ENCODE data around the gene TFAP2E.

The TFAP2E gene

GRCh38 chr1:35586808-35587207 is 13.7 kb downstream of the TFAP2E start:
- Histone ChIP-seq H3K4me1 (ENCODE audit: control insufficient read depth, insufficient read depth, low read length) (0 out of 2 replicates have a peak, but pooled peaks cover 1% of the 10 kb centered on the region), H3K27me3 (ENCODE audit: control insufficient read depth, insufficient read depth, low read length) (no peaks in the 10 kb centered on the region), H3K36me3 (ENCODE audit: control insufficient read depth, insufficient read depth, low read length) (no peaks in the 10 kb centered on the region), H3K4me3 (ENCODE audit: low read length) (no peak overlapping the region), H3K9me3 (ENCODE audit: control insufficient read depth, insufficient read depth, low read length) (no peaks in the 10 kb centered on the region), H3K27ac (ENCODE audit: low read length) (no peak overlapping the region)
- WGBS (ENCODE audit: insufficient coverage, insufficient read length) = no CpG with 5 or more reads among the region's 7 CpGs
- DNase-seq (ENCODE audit: low read depth, low spot score) = no peak

DNA sequence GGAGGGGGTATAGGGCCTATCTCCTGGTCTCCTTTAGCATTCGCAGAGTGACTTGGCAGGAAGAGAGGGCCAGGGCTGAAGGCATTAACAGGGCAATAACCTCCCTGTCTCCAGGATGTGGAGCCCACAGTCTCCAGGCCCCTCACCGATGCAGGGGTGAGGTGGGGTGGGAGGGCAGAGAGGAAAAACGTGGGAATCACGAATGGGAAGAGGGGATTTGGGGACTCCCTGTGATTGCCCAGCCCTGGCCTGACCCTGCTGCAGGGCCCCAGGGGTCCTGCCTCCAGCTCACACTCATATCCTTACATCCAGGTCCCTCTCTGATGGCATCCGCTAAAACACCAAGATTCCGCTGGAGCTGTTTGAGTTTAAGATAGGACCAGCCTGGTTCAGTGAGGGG is 14.6 kb downstream of the TFAP2E start:
- no peaks in the 10 kb centered on the region for H3K9me3 ChIP-seq (ENCODE audit: control insufficient read depth, insufficient read depth, low read length)
- H3K36me3 ChIP-seq (ENCODE audit: control insufficient read depth, insufficient read depth, low read length) = no peaks in the 10 kb centered on the region
- no peak overlapping the region for H3K4me3 ChIP-seq (ENCODE audit: low read length)
- WGBS (ENCODE audit: insufficient coverage, insufficient read length) = no CpG with 5 or more reads among the region's 6 CpGs
- 0 out of 2 replicates have a peak, but pooled peaks cover 1% of the 10 kb centered on the region for H3K4me1 ChIP-seq (ENCODE audit: control insufficient read depth, insufficient read depth, low read length)
- no peaks in the 10 kb centered on the region for H3K27me3 ChIP-seq (ENCODE audit: control insufficient read depth, insufficient read depth, low read length)
- DNase-seq (ENCODE audit: low read depth, low spot score) = no peak
- no peak overlapping the region for H3K27ac ChIP-seq (ENCODE audit: low read length)

- no peak overlapping the region for H3K4me3 ChIP-seq (ENCODE audit: low read length)
- H3K4me1 ChIP-seq (ENCODE audit: control insufficient read depth, insufficient read depth, low read length) = 0 out of 2 replicates have a peak, but pooled peaks cover 1% of the 10 kb centered on the region
- DNase-seq (ENCODE audit: low read depth, low spot score) = no peak
- H3K36me3 ChIP-seq (ENCODE audit: control insufficient read depth, insufficient read depth, low read length) = no peaks in the 10 kb centered on the region
- no peaks in the 10 kb centered on the region for H3K9me3 ChIP-seq (ENCODE audit: control insufficient read depth, insufficient read depth, low read length)
- H3K27me3 ChIP-seq (ENCODE audit: control insufficient read depth, insufficient read depth, low read length) = no peaks in the 10 kb centered on the region
- WGBS (ENCODE audit: insufficient coverage, insufficient read length) = no CpG with 5 or more reads among the region's 21 CpGs
- H3K27ac ChIP-seq (ENCODE audit: low read length) = no peak overlapping the region
Measured at GRCh38 chr1:35588197-35588910, 15.2 kb downstream of the TFAP2E start.

GRCh38 chr1:35589516-35590427 is 16.7 kb downstream of the TFAP2E start:
- no peak for DNase-seq (ENCODE audit: low read depth, low spot score)
- Histone ChIP-seq H3K27me3 (ENCODE audit: control insufficient read depth, insufficient read depth, low read length) (no peaks in the 10 kb centered on the region), H3K4me3 (ENCODE audit: low read length) (no peak overlapping the region), H3K36me3 (ENCODE audit: control insufficient read depth, insufficient read depth, low read length) (no peaks in the 10 kb centered on the region), H3K9me3 (ENCODE audit: control insufficient read depth, insufficient read depth, low read length) (no peaks in the 10 kb centered on the region), H3K4me1 (ENCODE audit: control insufficient read depth, insufficient read depth, low read length) (0 out of 2 replicates have a peak, but pooled peaks cover 1% of the 10 kb centered on the region), H3K27ac (ENCODE audit: low read length) (no peak overlapping the region)
- WGBS (ENCODE audit: insufficient coverage, insufficient read length) = 100% methylated on average over 1 of the region's 15 CpGs

DNA sequence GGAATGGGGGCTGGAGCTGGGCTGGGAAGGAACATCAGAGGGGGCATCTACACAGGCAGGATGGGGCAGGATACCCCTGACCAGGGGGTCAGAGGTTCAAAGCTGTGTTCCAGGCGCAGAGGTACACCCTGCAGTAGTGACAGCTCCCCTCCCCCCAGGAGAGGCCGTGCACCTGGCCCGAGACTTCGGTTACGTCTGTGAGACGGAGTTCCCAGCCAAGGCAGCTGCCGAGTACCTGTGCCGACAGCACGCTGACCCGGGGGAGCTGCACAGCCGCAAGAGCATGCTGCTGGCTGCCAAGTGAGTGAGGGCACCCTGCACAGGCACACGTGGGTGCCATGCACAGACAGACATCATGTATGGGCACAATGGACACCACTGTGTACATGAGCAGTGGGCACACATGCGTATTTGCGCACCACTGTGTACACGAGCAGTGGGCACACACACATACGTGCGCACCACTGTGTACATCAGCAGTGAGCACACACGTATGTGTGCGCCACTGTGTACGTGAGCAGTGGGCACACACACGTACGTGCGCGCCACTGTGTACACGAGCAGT is 17.4 kb downstream of the TFAP2E start:
- Histone ChIP-seq H3K4me1 (ENCODE audit: control insufficient read depth, insufficient read depth, low read length) (no peaks in the 10 kb centered on the region), H3K27ac (ENCODE audit: low read length) (no peak overlapping the region), H3K27me3 (ENCODE audit: control insufficient read depth, insufficient read depth, low read length) (no peaks in the 10 kb centered on the region), H3K9me3 (ENCODE audit: control insufficient read depth, insufficient read depth, low read length) (no peaks in the 10 kb centered on the region), H3K36me3 (ENCODE audit: control insufficient read depth, insufficient read depth, low read length) (no peaks in the 10 kb centered on the region), H3K4me3 (ENCODE audit: low read length) (no peak overlapping the region)
- WGBS (ENCODE audit: insufficient coverage, insufficient read length) = no CpG with 5 or more reads among the region's 25 CpGs
- DNase-seq (ENCODE audit: low read depth, low spot score) = no peak

DNA sequence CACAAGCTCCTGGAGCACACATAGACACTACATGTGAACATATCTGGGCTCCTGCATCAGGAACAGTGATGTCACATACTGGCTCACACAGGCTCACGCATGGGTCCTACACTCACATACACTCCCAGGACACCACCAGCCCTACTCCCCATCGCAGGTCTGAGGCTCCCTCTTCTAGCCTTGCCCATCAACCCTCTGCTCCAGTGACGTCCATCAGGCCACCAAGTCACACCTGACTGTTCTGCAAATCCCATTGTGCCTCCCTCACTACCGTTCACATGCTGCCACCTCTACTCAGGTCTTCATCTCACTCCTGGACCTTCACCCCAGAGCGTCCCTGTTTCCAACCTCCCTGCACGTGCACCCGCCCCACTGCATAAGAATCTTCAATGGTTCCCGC is 18.1 kb downstream of the TFAP2E start:
- Histone ChIP-seq H3K36me3 (ENCODE audit: control insufficient read depth, insufficient read depth, low read length) (no peaks in the 10 kb centered on the region), H3K4me1 (ENCODE audit: control insufficient read depth, insufficient read depth, low read length) (no peaks in the 10 kb centered on the region), H3K27me3 (ENCODE audit: control insufficient read depth, insufficient read depth, low read length) (no peaks in the 10 kb centered on the region), H3K9me3 (ENCODE audit: control insufficient read depth, insufficient read depth, low read length) (no peaks in the 10 kb centered on the region), H3K4me3 (ENCODE audit: low read length) (no peak overlapping the region), H3K27ac (ENCODE audit: low read length) (no peak overlapping the region)
- DNase-seq (ENCODE audit: low read depth, low spot score) = no peak
- WGBS (ENCODE audit: insufficient coverage, insufficient read length) = no CpG with 5 or more reads among the region's 8 CpGs

DNA sequence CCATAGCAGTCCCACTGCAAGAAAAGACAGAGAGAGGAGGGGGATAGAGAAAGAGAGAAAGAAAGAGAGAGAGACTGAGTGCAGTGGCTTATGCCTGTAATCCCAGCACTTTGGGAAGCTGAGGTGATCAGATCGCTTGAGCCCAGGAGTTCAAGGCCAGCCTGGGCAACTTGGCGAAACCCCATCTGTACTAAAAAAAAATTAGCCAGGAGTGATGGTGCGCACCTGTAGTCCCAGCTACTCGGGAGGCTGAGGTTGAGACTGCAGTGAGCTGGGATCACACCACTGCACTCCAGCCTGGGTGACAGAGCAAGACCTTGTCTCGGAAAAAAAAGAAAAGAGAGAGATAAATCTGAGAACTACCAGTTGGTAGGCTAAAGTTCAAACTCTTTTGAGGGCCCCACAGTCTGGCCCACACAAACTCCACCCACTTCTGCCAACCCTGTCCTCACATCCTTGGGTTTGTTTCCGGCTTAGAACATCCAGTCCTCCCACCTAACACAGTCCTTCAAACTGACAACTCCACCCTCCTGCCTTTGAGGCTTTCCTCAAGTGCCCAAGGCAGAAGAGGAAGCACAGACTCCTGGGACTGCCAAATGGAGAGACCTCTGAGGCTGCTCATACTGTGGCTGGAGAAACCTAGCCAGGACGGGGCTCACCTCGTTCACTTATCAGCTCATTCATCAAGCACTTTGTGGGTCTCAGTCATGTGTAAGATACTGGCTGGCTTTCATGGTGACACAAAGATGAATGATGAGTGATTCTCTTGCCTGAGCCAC is 20.1 kb downstream of the TFAP2E start:
- H3K36me3 ChIP-seq (ENCODE audit: control insufficient read depth, insufficient read depth, low read length) = no peaks in the 10 kb centered on the region
- WGBS (ENCODE audit: insufficient coverage, insufficient read length) = no CpG with 5 or more reads among the region's 8 CpGs
- no peaks in the 10 kb centered on the region for H3K27me3 ChIP-seq (ENCODE audit: control insufficient read depth, insufficient read depth, low read length)
- H3K9me3 ChIP-seq (ENCODE audit: control insufficient read depth, insufficient read depth, low read length) = no peaks in the 10 kb centered on the region
- no peak overlapping the region for H3K4me3 ChIP-seq (ENCODE audit: low read length)
- no peak overlapping the region for H3K27ac ChIP-seq (ENCODE audit: low read length)
- no peak for DNase-seq (ENCODE audit: low read depth, low spot score)
- no peaks in the 10 kb centered on the region for H3K4me1 ChIP-seq (ENCODE audit: control insufficient read depth, insufficient read depth, low read length)

GRCh38 chr1:35594005-35594760 is 21.1 kb downstream of the TFAP2E start:
- WGBS (ENCODE audit: insufficient coverage, insufficient read length) = no CpG with 5 or more reads among the region's 9 CpGs
- no peak for DNase-seq (ENCODE audit: low read depth, low spot score)

DNA sequence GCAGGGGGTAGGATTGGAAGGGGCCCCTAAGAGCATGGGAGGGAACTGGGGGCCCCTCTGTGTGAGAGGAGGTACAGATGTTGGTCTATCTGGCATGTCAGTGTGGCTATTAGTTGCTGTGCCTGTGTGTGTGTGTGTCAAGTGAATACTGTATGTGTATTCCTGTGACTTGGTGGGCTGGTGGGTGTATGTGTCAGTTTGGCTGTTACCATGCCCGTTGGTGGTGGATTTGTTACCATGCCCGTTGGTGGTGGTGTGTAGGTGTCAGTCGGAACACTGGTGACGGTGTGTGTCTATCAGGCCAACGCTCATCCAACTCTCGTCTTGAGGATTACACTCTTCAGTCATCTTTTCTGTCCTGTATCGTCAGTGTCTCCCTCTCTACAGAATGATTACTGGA is 22.6 kb downstream of the TFAP2E start:
- no peaks in the 10 kb centered on the region; the same call in 1 of the 2 replicates for H3K36me3 ChIP-seq (ENCODE audit: control insufficient read depth, insufficient read depth, low read length)
- no peak overlapping the region for H3K4me3 ChIP-seq (ENCODE audit: low read length)
- DNase-seq (ENCODE audit: low read depth, low spot score) = no peak
- no peak overlapping the region for H3K27ac ChIP-seq (ENCODE audit: low read length)
- no peaks in the 10 kb centered on the region for H3K9me3 ChIP-seq (ENCODE audit: control insufficient read depth, insufficient read depth, low read length)
- H3K27me3 ChIP-seq (ENCODE audit: control insufficient read depth, insufficient read depth, low read length) = no peaks in the 10 kb centered on the region
- no CpG with 5 or more reads among the region's 7 CpGs for WGBS (ENCODE audit: insufficient coverage, insufficient read length)
- no peaks in the 10 kb centered on the region for H3K4me1 ChIP-seq (ENCODE audit: control insufficient read depth, insufficient read depth, low read length)

More at GRCh38 chr1:35594005-35594760, 21.1 kb downstream of the TFAP2E start:
- H3K27ac ChIP-seq (ENCODE audit: low read length) = no peak overlapping the region
- no peaks in the 10 kb centered on the region for H3K27me3 ChIP-seq (ENCODE audit: control insufficient read depth, insufficient read depth, low read length)
- H3K4me3 ChIP-seq (ENCODE audit: low read length) = no peak overlapping the region
- H3K36me3 ChIP-seq (ENCODE audit: control insufficient read depth, insufficient read depth, low read length) = no peaks in the 10 kb centered on the region; the same call in 1 of the 2 replicates
- no peaks in the 10 kb centered on the region for H3K9me3 ChIP-seq (ENCODE audit: control insufficient read depth, insufficient read depth, low read length)
- H3K4me1 ChIP-seq (ENCODE audit: control insufficient read depth, insufficient read depth, low read length) = no peaks in the 10 kb centered on the region
